T-helper 1 cell treated with Interleukin-12 subunit alpha and Interleukin-12 subunit beta and Interleukin-4 antibody, amounts not matched to agents 30 μg/mL and 1 μg/mL, for 36 hours (primary cell): ENCODE measurements around the gene CDK14.

ENCODE experiments used
- H3K27ac Mint-ChIP-seq: one replicate; pipeline ENCODE4 v1.8.0; 2021; ENCODE audit warnings: mild to moderate bottlenecking, mixed read lengths
- H3K27me3 Mint-ChIP-seq: one replicate; pipeline ENCODE4 v1.8.0; 2021; ENCODE audit warnings: low read depth, mixed read lengths
- H3K36me3 Mint-ChIP-seq: one replicate; pipeline ENCODE4 v1.8.0; 2021; ENCODE audit warnings: low read depth, mixed read lengths
- H3K4me1 Mint-ChIP-seq: one replicate; pipeline ENCODE4 v1.8.0; 2021; ENCODE audit warnings: low read depth, mixed read lengths
- H3K4me3 Mint-ChIP-seq: one replicate; pipeline ENCODE4 v1.8.0; 2021; ENCODE audit warnings: mild to moderate bottlenecking, moderate library complexity, mixed read lengths
- H3K9me3 Mint-ChIP-seq: one replicate; pipeline ENCODE4 v1.8.0; 2021; ENCODE audit warnings: mixed read lengths

Gene CDK14

GRCh38 chr7:91046322-91047089, 450.4 kb downstream of the CDK14 start:
- peaks cover 4% of the 10 kb centered on the region for H3K9me3 Mint-ChIP-seq

GRCh38 chr7:91047636-91048035, 451.5 kb downstream of the CDK14 start:
- no peak overlapping the region for H3K27ac Mint-ChIP-seq

More at GRCh38 chr7:91046322-91047089, 450.4 kb downstream of the CDK14 start:
- Mint-ChIP-seq H3K27me3 (peaks cover 5% of the 10 kb centered on the region), H3K36me3 (no peaks in the 10 kb centered on the region), H3K27ac (no peak overlapping the region), H3K4me1 (peaks cover 3% of the 10 kb centered on the region), H3K4me3 (no peak overlapping the region)

GRCh38 chr7:91050677-91051076, 454.6 kb downstream of the CDK14 start:
- Mint-ChIP-seq H3K4me1 (peaks cover 3% of the 10 kb centered on the region), H3K27me3 (peaks cover 5% of the 10 kb centered on the region), H3K9me3 (peaks cover 4% of the 10 kb centered on the region), H3K36me3 (no peaks in the 10 kb centered on the region), H3K4me3 (peak overlapping the region; percentile 63), H3K27ac (peak overlapping the region; percentile 42)

More at GRCh38 chr7:91047636-91048035, 451.5 kb downstream of the CDK14 start:
- Mint-ChIP-seq H3K4me1 (peaks cover 3% of the 10 kb centered on the region), H3K9me3 (peaks cover 4% of the 10 kb centered on the region), H3K27me3 (peaks cover 5% of the 10 kb centered on the region), H3K36me3 (no peaks in the 10 kb centered on the region), H3K4me3 (no peak overlapping the region)

GRCh38 chr7:91051966-91052365, 455.8 kb downstream of the CDK14 start:
- Mint-ChIP-seq H3K36me3 (no peaks in the 10 kb centered on the region), H3K4me3 (no peak overlapping the region), H3K27ac (no peak overlapping the region), H3K27me3 (peaks cover 5% of the 10 kb centered on the region), H3K4me1 (peaks cover 3% of the 10 kb centered on the region), H3K9me3 (peaks cover 4% of the 10 kb centered on the region)

GRCh38 chr7:91054374-91054773, 458.3 kb downstream of the CDK14 start:
- H3K4me3 Mint-ChIP-seq = no peak overlapping the region
- peaks cover 3% of the 10 kb centered on the region for H3K4me1 Mint-ChIP-seq
- no peaks in the 10 kb centered on the region for H3K27me3 Mint-ChIP-seq
- H3K27ac Mint-ChIP-seq = no peak overlapping the region
- no peaks in the 10 kb centered on the region for H3K36me3 Mint-ChIP-seq
- peaks cover 4% of the 10 kb centered on the region for H3K9me3 Mint-ChIP-seq

GRCh38 chr7:91055219-91055618, 459.1 kb downstream of the CDK14 start:
- Mint-ChIP-seq H3K36me3 (no peaks in the 10 kb centered on the region), H3K27me3 (no peaks in the 10 kb centered on the region)

GRCh38 chr7:91062713-91063112, 466.6 kb downstream of the CDK14 start:
- Mint-ChIP-seq H3K27ac (no peak overlapping the region), H3K4me3 (no peak overlapping the region), H3K9me3 (no peaks in the 10 kb centered on the region), H3K27me3 (no peaks in the 10 kb centered on the region), H3K4me1 (no peaks in the 10 kb centered on the region), H3K36me3 (no peaks in the 10 kb centered on the region)

More at GRCh38 chr7:91055219-91055618, 459.1 kb downstream of the CDK14 start:
- Mint-ChIP-seq H3K4me3 (no peak overlapping the region), H3K27ac (no peak overlapping the region), H3K9me3 (no peaks in the 10 kb centered on the region), H3K4me1 (peaks cover 3% of the 10 kb centered on the region)

GRCh38 chr7:91064052-91064451, 467.9 kb downstream of the CDK14 start:
- H3K4me3 Mint-ChIP-seq = no peak overlapping the region
- H3K27ac Mint-ChIP-seq = no peak overlapping the region
- H3K9me3 Mint-ChIP-seq = no peaks in the 10 kb centered on the region
- no peaks in the 10 kb centered on the region for H3K4me1 Mint-ChIP-seq
- H3K36me3 Mint-ChIP-seq = no peaks in the 10 kb centered on the region
- H3K27me3 Mint-ChIP-seq = peaks cover 4% of the 10 kb centered on the region

- peaks cover 4% of the 10 kb centered on the region for H3K27me3 Mint-ChIP-seq
- H3K4me3 Mint-ChIP-seq = no peak overlapping the region
- H3K27ac Mint-ChIP-seq = no peak overlapping the region
- H3K9me3 Mint-ChIP-seq = no peaks in the 10 kb centered on the region
- H3K36me3 Mint-ChIP-seq = no peaks in the 10 kb centered on the region
- no peaks in the 10 kb centered on the region for H3K4me1 Mint-ChIP-seq
These were observed 468.8 kb downstream of the CDK14 start for GRCh38 chr7:91064938-91065337.

GRCh38 chr7:91066627-91067026, 470.5 kb downstream of the CDK14 start:
- H3K9me3 Mint-ChIP-seq = no peaks in the 10 kb centered on the region
- H3K36me3 Mint-ChIP-seq = no peaks in the 10 kb centered on the region
- H3K4me3 Mint-ChIP-seq = no peak overlapping the region
- H3K4me1 Mint-ChIP-seq = no peaks in the 10 kb centered on the region
- H3K27ac Mint-ChIP-seq = no peak overlapping the region
- H3K27me3 Mint-ChIP-seq = peaks cover 4% of the 10 kb centered on the region

GRCh38 chr7:91067242-91067641, 471.1 kb downstream of the CDK14 start:
- Mint-ChIP-seq H3K4me3 (no peak overlapping the region), H3K4me1 (no peaks in the 10 kb centered on the region), H3K27me3 (peaks cover 4% of the 10 kb centered on the region), H3K27ac (no peak overlapping the region), H3K36me3 (no peaks in the 10 kb centered on the region), H3K9me3 (no peaks in the 10 kb centered on the region)

- Mint-ChIP-seq H3K4me3 (no peak overlapping the region), H3K27me3 (peaks cover 4% of the 10 kb centered on the region), H3K9me3 (no peaks in the 10 kb centered on the region), H3K27ac (no peak overlapping the region), H3K4me1 (no peaks in the 10 kb centered on the region), H3K36me3 (no peaks in the 10 kb centered on the region)
These were observed 472.1 kb downstream of the CDK14 start for GRCh38 chr7:91068136-91068795.

- peaks cover 4% of the 10 kb centered on the region for H3K27me3 Mint-ChIP-seq
- no peaks in the 10 kb centered on the region for H3K4me1 Mint-ChIP-seq
- no peaks in the 10 kb centered on the region for H3K9me3 Mint-ChIP-seq
- no peak overlapping the region for H3K27ac Mint-ChIP-seq
- H3K4me3 Mint-ChIP-seq = no peak overlapping the region
- H3K36me3 Mint-ChIP-seq = no peaks in the 10 kb centered on the region
These were observed 473.0 kb downstream of the CDK14 start for GRCh38 chr7:91069146-91069545.

- peaks cover 3% of the 10 kb centered on the region for H3K4me1 Mint-ChIP-seq
- peaks cover 2% of the 10 kb centered on the region for H3K27me3 Mint-ChIP-seq
- H3K27ac Mint-ChIP-seq = no peak overlapping the region
- H3K36me3 Mint-ChIP-seq = no peaks in the 10 kb centered on the region
- no peaks in the 10 kb centered on the region for H3K9me3 Mint-ChIP-seq
- H3K4me3 Mint-ChIP-seq = no peak overlapping the region
These were observed 483.4 kb downstream of the CDK14 start for GRCh38 chr7:91079487-91079886.

- no peaks in the 10 kb centered on the region for H3K27me3 Mint-ChIP-seq
- peaks cover 12% of the 10 kb centered on the region for H3K4me1 Mint-ChIP-seq
- no peaks in the 10 kb centered on the region for H3K36me3 Mint-ChIP-seq
- H3K9me3 Mint-ChIP-seq = no peaks in the 10 kb centered on the region
- H3K4me3 Mint-ChIP-seq = no peak overlapping the region
- no peak overlapping the region for H3K27ac Mint-ChIP-seq
These were observed 484.2 kb downstream of the CDK14 start for GRCh38 chr7:91080351-91080750.
